Activated naive CD8-positive, alpha-beta T cell treated with anti-CD3 and anti-CD28 coated beads, Interleukin-2, amount 10 ng/mL, durations not matched to agents 7 days and 5 days (primary cell): ENCODE measurements around the gene UACA. TPM values are rescaled to one million over a fixed set of nuclear protein-coding genes. Genes with fewer than 3 reads are reported as not detected.

Experiments used
- ATAC-seq: fragments of 150-1000 bp; cut with Tn5 transposase; one replicate; pipeline ENCODE4 v1.10.0; 2021; ENCODE audit warnings: low read depth, moderate library complexity
- POLR2A ChIA-PET: fragments of 350-600 bp; sonication (Branson Sonifier 250); formaldehyde crosslinking; loops from one replicate; lab custom pipeline; 2021; ENCODE audit warnings: antibody characterized with exemption; lab: Charles Lee
- DNase-seq: peaks from one replicate; pipeline ENCODE4 v3.0.0; 2021
- H3K27ac Mint-ChIP-seq: one replicate; pipeline ENCODE4 v1.8.0; 2022; ENCODE audit warnings: mild to moderate bottlenecking, mixed read lengths
- H3K27me3 Mint-ChIP-seq: one replicate; pipeline ENCODE4 v1.8.0; 2022; ENCODE audit warnings: mild to moderate bottlenecking, moderate library complexity, mixed read lengths
- H3K36me3 Mint-ChIP-seq: one replicate; pipeline ENCODE4 v1.8.0; 2021; ENCODE audit warnings: mild to moderate bottlenecking, mixed read lengths
- H3K4me1 Mint-ChIP-seq: one replicate; pipeline ENCODE4 v1.8.0; 2021; ENCODE audit warnings: mixed read lengths
- H3K4me3 Mint-ChIP-seq: one replicate; pipeline ENCODE4 v1.8.0; 2022; ENCODE audit warnings: mild to moderate bottlenecking, moderate library complexity, mixed read lengths
- H3K9me3 Mint-ChIP-seq: one replicate; pipeline ENCODE4 v1.8.0; 2021; ENCODE audit warnings: mixed read lengths
- total RNA-seq, 2 experiments: library from RNA; stranded (reverse); gene quantifications; one replicate each; pipeline ENCODE4 v1.2.3, GENCODE V29; 2021

UACA gene
- total RNA-seq, 2 experiments from 2014 or later: 2.8 TPM

DNA sequence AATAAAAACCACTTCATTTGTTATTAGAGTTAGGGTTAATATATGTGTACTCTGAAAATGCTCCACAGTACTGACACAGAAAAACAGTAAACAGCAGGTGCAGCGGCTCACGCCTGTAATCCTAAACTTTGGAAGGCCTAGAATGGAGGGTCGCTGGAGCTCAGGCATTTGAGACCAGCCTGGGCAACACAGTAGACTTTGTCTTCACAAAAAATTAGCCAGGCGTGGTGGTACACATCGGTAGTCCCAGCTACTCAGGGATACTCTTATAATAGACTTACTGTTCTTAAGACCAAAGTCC, 40.3 kb downstream of the UACA start:
- ATAC-seq (no peak), DNase-seq (no peak)
- Mint-ChIP-seq H3K9me3 (no peaks in the 10 kb centered on the region), H3K36me3 (no peaks in the 10 kb centered on the region), H3K4me1 (peaks cover 2% of the 10 kb centered on the region), H3K27ac (no peak overlapping the region), H3K4me3 (no peak overlapping the region), H3K27me3 (peaks cover 26% of the 10 kb centered on the region)
- POLR2A ChIA-PET: no interaction called here

- POLR2A ChIA-PET: no interaction called here
- peaks cover 2% of the 10 kb centered on the region for H3K4me1 Mint-ChIP-seq
- H3K27me3 Mint-ChIP-seq: peaks cover 22% of the 10 kb centered on the region
- H3K36me3 Mint-ChIP-seq: no peaks in the 10 kb centered on the region
- no peak overlapping the region for H3K4me3 Mint-ChIP-seq
- H3K27ac Mint-ChIP-seq: no peak overlapping the region
- ATAC-seq: no peak
- H3K9me3 Mint-ChIP-seq: no peaks in the 10 kb centered on the region
- no peak for DNase-seq
Observed at GRCh38 chr15:70722266-70723121, 40.9 kb downstream of the UACA start.

GRCh38 chr15:70720228-70721016, 42.9 kb downstream of the UACA start:
- Mint-ChIP-seq H3K9me3 (no peaks in the 10 kb centered on the region), H3K27ac (no peak overlapping the region)

DNA sequence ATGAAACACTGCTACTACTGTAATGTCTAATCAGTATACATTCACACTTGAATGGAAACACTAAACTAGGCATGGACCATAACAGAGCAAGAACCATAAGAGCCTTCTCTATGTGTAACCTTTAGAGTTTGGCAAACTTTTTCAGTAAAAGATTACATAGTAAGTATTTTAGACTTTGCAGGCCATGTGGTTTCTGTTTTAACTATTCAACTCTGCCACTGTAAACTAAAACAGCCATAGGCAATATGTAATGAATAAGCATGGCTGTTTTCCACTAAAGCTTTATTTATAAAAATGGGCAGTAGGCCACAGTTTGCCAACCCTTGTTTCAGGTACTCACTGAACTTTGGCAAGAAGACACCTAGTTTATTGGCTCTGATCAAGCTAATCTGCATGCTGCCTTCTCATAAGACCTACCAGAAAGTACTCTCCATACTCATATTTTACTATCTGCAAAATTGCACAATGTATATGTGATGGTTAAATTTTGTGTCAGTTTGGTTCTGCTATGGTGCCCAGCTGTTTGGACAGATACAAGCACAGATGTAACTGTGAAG, 46.0 kb downstream of the UACA start:
- Mint-ChIP-seq H3K36me3 (no peaks in the 10 kb centered on the region), H3K4me1 (peaks cover 4% of the 10 kb centered on the region), H3K27me3 (peaks cover 27% of the 10 kb centered on the region), H3K4me3 (no peak overlapping the region), H3K9me3 (no peaks in the 10 kb centered on the region), H3K27ac (no peak overlapping the region)
- POLR2A ChIA-PET: no interaction called here
- DNase-seq (no peak), ATAC-seq (no peak)

More at GRCh38 chr15:70720228-70721016, 42.9 kb downstream of the UACA start:
- H3K36me3 Mint-ChIP-seq: no peaks in the 10 kb centered on the region
- H3K4me3 Mint-ChIP-seq: no peak overlapping the region
- POLR2A ChIA-PET: no interaction called here
- peaks cover 20% of the 10 kb centered on the region for H3K27me3 Mint-ChIP-seq
- DNase-seq (no peak), ATAC-seq (no peak)
- H3K4me1 Mint-ChIP-seq: peaks cover 2% of the 10 kb centered on the region

GRCh38 chr15:70715840-70716485, 47.4 kb downstream of the UACA start:
- no peak overlapping the region for H3K27ac Mint-ChIP-seq
- POLR2A ChIA-PET: no interaction called here

DNA sequence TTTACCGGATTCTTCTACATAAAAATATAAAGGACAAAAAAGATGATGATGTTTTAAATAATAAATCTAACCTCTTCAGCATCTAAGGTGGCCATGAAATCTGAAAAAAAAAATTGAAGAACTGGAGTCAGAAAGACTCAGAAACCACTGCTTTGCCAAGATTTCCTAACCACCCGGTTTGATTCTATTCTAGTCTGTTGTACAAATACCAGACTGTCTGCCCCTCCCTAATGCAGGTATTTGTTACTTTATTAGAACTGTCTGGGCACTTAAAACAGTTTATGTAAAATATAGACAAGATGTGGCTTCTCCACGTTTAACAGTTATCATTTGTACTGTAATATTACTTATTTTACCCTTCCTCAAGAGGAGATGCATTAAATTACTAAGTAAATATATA, 48.8 kb downstream of the UACA start:
- Mint-ChIP-seq H3K27ac (no peak overlapping the region), H3K4me3 (no peak overlapping the region), H3K9me3 (no peaks in the 10 kb centered on the region), H3K27me3 (peaks cover 46% of the 10 kb centered on the region), H3K4me1 (peaks cover 6% of the 10 kb centered on the region), H3K36me3 (no peaks in the 10 kb centered on the region)
- DNase-seq (no peak), ATAC-seq (no peak)
- POLR2A ChIA-PET: no interaction called here

More at GRCh38 chr15:70715840-70716485, 47.4 kb downstream of the UACA start:
- ATAC-seq (no peak), DNase-seq (no peak)
- Mint-ChIP-seq H3K4me3 (no peak overlapping the region), H3K27me3 (peaks cover 38% of the 10 kb centered on the region), H3K4me1 (peaks cover 8% of the 10 kb centered on the region), H3K36me3 (no peaks in the 10 kb centered on the region), H3K9me3 (no peaks in the 10 kb centered on the region)

DNA sequence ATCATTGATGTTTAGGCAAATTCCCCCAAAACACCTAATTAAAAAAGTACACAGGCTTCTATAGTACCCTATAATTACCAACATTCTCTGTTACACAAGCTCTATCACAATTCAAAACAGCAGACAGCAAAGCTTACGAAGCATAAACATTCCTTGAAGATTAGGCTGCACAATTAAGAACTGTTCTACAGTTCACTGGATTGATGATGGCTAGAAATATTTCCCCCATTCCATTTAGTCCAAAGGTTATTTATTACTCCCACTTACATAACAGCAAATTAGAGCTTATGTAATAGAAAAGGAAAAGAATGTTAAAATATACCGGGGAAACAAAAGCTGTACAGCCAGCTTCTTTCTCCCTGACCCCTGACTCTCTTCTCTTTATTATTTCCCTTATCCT, 49.3 kb downstream of the UACA start:
- DNase-seq (no peak), ATAC-seq (no peak)
- H3K27ac Mint-ChIP-seq: no peak overlapping the region
- no peak overlapping the region for H3K4me3 Mint-ChIP-seq
- H3K36me3 Mint-ChIP-seq: no peaks in the 10 kb centered on the region
- H3K4me1 Mint-ChIP-seq: peaks cover 6% of the 10 kb centered on the region
- H3K27me3 Mint-ChIP-seq: peaks cover 51% of the 10 kb centered on the region
- H3K9me3 Mint-ChIP-seq: no peaks in the 10 kb centered on the region
- POLR2A ChIA-PET: no interaction called here

GRCh38 chr15:70712271-70712670, 51.1 kb downstream of the UACA start:
- DNase-seq (no peak), ATAC-seq (no peak)
- no peaks in the 10 kb centered on the region for H3K9me3 Mint-ChIP-seq
- H3K27ac Mint-ChIP-seq: no peak overlapping the region
- POLR2A ChIA-PET: no interaction called here
- peaks cover 6% of the 10 kb centered on the region for H3K4me1 Mint-ChIP-seq
- H3K4me3 Mint-ChIP-seq: no peak overlapping the region
- peaks cover 53% of the 10 kb centered on the region for H3K27me3 Mint-ChIP-seq
- no peaks in the 10 kb centered on the region for H3K36me3 Mint-ChIP-seq

DNA sequence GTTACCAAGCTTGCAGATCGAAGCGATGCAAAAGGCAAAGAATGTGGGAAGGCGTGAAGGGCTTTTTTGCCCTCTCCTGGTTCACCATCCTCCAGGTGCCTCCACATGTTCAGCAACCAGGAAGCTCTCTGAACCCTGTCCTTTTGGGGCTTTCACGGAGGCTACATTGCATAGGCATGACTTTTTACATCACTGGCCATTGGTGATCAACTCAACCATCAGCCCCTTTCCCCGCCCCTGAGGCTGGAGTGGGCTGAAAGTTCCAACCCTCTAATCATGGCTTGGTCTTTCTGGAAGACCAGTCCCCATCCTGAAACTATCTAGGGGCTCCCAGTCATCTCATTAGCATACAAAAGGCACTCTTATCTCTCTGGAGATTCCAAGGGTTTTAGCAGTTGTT, 52.6 kb downstream of the UACA start:
- Mint-ChIP-seq H3K4me1 (peaks cover 6% of the 10 kb centered on the region), H3K27ac (no peak overlapping the region), H3K9me3 (no peaks in the 10 kb centered on the region), H3K27me3 (peaks cover 63% of the 10 kb centered on the region), H3K36me3 (no peaks in the 10 kb centered on the region), H3K4me3 (no peak overlapping the region)
- DNase-seq (no peak), ATAC-seq (no peak)
- POLR2A ChIA-PET: no interaction called here

DNA sequence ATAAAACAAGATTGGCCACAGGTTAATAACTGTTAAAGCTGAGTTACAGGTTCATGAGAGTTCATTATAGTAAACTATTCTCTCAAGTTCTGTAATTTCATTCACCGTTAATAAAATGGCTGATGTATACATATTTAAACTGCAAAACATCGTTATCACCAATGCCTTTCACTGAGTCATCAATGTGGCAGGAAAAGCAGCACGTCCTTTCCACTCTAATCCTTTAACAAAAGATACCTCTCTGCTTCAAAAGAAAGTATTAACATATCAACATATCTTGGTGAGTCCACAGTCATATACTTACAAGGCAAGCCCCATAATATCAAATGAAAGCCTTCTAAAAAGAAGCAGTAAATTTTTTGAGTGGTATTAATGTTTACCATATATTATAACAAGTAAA, 54.5 kb downstream of the UACA start:
- POLR2A ChIA-PET: no interaction called here
- Mint-ChIP-seq H3K36me3 (no peaks in the 10 kb centered on the region), H3K4me3 (no peak overlapping the region), H3K9me3 (no peaks in the 10 kb centered on the region), H3K27me3 (peaks cover 60% of the 10 kb centered on the region), H3K27ac (no peak overlapping the region), H3K4me1 (peaks cover 6% of the 10 kb centered on the region)
- ATAC-seq (no peak), DNase-seq (no peak)

DNA sequence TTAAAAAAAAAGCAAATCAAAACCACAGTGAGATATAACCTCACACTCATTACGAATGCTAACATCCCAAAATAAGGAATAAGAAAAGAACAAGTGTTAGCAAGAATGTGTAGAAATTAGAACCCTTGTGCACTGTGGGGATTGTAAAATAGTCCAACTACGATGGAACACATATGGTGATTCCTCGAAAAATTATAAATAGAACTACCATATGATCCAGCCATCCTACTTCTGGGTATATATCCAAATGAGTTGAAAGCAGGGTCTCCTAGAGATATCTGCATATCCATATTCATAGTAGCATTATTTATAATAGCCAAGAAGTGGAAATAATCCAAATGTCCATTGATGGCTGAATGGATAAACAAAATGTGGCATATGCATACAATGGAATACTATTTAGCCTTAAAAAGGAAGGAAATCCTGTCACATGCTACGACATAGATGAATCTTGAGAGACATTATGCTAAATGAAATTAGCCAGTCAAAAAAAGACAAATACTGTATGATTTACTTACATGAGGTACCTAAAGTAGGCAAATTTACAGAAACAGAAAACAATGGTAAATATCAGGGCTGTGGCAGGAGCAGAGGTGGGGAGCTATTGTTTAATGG, 55.6 kb downstream of the UACA start:
- Mint-ChIP-seq H3K4me1 (peaks cover 6% of the 10 kb centered on the region), H3K9me3 (no peaks in the 10 kb centered on the region), H3K4me3 (no peak overlapping the region), H3K36me3 (no peaks in the 10 kb centered on the region), H3K27me3 (peaks cover 60% of the 10 kb centered on the region), H3K27ac (no peak overlapping the region)
- no peak for DNase-seq
- POLR2A ChIA-PET: no interaction called here
- no peak for ATAC-seq

GRCh38 chr15:70704731-70705130, 58.6 kb downstream of the UACA start:
- no peak for ATAC-seq
- Mint-ChIP-seq H3K4me1 (no peaks in the 10 kb centered on the region), H3K36me3 (no peaks in the 10 kb centered on the region), H3K9me3 (no peaks in the 10 kb centered on the region), H3K27ac (no peak overlapping the region), H3K27me3 (peaks cover 58% of the 10 kb centered on the region), H3K4me3 (no peak overlapping the region)
- POLR2A ChIA-PET: no interaction called here
- no peak for DNase-seq

DNA sequence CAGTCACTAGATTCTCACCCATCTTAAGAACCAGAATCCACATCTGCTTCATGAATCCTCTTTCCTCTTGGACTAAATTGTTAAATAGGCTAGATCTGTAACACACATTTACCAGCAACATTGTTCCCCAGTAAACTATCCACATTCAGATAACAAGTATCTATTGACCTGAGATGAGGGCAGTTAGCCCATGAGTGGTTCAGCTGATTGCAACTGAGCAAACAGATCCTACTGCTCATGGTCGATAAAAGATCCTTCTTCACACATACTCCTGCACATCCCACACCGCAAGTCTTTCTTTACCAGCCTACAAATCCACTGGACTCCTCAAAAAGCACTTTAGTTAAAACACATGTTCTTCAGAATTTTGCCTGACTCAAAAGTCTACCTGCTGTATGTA, 59.2 kb downstream of the UACA start:
- H3K9me3 Mint-ChIP-seq: no peaks in the 10 kb centered on the region
- ATAC-seq: no peak
- no peak overlapping the region for H3K4me3 Mint-ChIP-seq
- no peaks in the 10 kb centered on the region for H3K4me1 Mint-ChIP-seq
- POLR2A ChIA-PET: no interaction called here
- no peak overlapping the region for H3K27ac Mint-ChIP-seq
- no peaks in the 10 kb centered on the region for H3K36me3 Mint-ChIP-seq
- no peak for DNase-seq
- peaks cover 60% of the 10 kb centered on the region for H3K27me3 Mint-ChIP-seq
